H1 (cell line): ENCODE results near the gene NR3C1. TPM values are rescaled to one million over a fixed set of nuclear protein-coding genes. Genes with fewer than 3 reads are reported as not detected.

Source experiments
- CTCF ChIA-PET: fragments of 300-600 bp; sonication (Branson Sonifier 250); formaldehyde crosslinking; loops from one replicate; lab custom pipeline; 2021; ENCODE audit not compliant: partially characterized antibody; lab: Charles Lee
- POLR2A ChIA-PET: fragments of 300-600 bp; sonication (Branson Sonifier 250); formaldehyde crosslinking; loops from one replicate; lab custom pipeline; 2021; ENCODE audit warnings: inconsistent platforms; ENCODE audit not compliant: partially characterized antibody; lab: Charles Lee
- DNase-seq, 2 experiments: peaks; one replicate each; pipeline versions ENCODE4 v3.0.0 to v3.0.0-alpha.2; 2010 to 2022; ENCODE audit warnings: low spot score in 2 of 2, low read depth in 1 of 2, mixed read lengths in 1 of 2
- FAIRE-seq: peaks from 2 replicates; lab custom pipeline; 2011; peaks lifted over from hg19 to GRCh38; lab: Jason Lieb, UNC
- H2AFZ ChIP-seq: 2 replicates; pipeline ENCODE4 v1.8.1; 2012; ENCODE audit warnings: low read length, inconsistent platforms
- H2AK5ac ChIP-seq: 2 replicates; pipeline ENCODE4 v1.6.1; 2013; ENCODE audit warnings: low read depth, low read length
- H2BK120ac ChIP-seq: replicated peaks from 2 replicates; pipeline ENCODE3; 2013; ENCODE audit warnings: low read depth, low read length, inconsistent platforms
- H2BK12ac ChIP-seq: 2 replicates; pipeline ENCODE4 v1.6.1; 2013; ENCODE audit warnings: low read depth, low read length
- H2BK15ac ChIP-seq: 2 replicates; pipeline ENCODE4 v1.6.1; 2013; ENCODE audit warnings: low read length
- H2BK20ac ChIP-seq: 2 replicates; pipeline ENCODE4 v1.6.1; 2013; ENCODE audit warnings: low read length
- H2BK5ac ChIP-seq: 2 replicates; pipeline ENCODE4 v1.6.1; 2013; ENCODE audit warnings: low read depth, low read length
- H3K14ac ChIP-seq: 2 replicates; pipeline ENCODE4 v1.6.1; 2013; ENCODE audit warnings: inconsistent platforms; ENCODE audit not compliant: insufficient read length
- H3K18ac ChIP-seq: 2 replicates; pipeline ENCODE4 v1.6.1; 2013; ENCODE audit warnings: low read length; ENCODE audit errors: extremely low read depth
- H3K23ac ChIP-seq: 2 replicates; pipeline ENCODE4 v1.6.1; 2013; ENCODE audit warnings: inconsistent platforms; ENCODE audit not compliant: insufficient read length
- H3K23me2 ChIP-seq: 2 replicates; pipeline ENCODE4 v1.6.1; 2013; ENCODE audit warnings: low read depth, low read length
- H3K27ac ChIP-seq: 2 replicates; pipeline ENCODE4 v1.6.1; 2011; ENCODE audit warnings: low read depth, low read length, inconsistent platforms
- H3K27me3 ChIP-seq, 4 experiments: replicated peaks in 1 of 4; 1 replicate in 1 of 4; 2 replicates in 3 of 4; pipeline versions ENCODE4 v1.6.1 to v1.8.1; 2011 to 2013; ENCODE audit warnings: low read length in 3 of 4, mild to moderate bottlenecking in 3 of 4, inconsistent platforms in 2 of 4, mixed read lengths in 2 of 4, moderate library complexity in 1 of 4; ENCODE audit not compliant: control insufficient read depth in 3 of 4, insufficient read depth in 3 of 4; ENCODE audit errors: extremely low read depth in 1 of 4
- H3K36me3 ChIP-seq, 4 experiments: 2 replicates each; pipeline versions ENCODE4 v1.6.1 to v1.8.1; 2011 to 2013; ENCODE audit warnings: mild to moderate bottlenecking in 4 of 4, low read length in 3 of 4, moderate library complexity in 2 of 4, control low read depth in 1 of 4, inconsistent platforms in 1 of 4; ENCODE audit not compliant: insufficient read depth in 4 of 4, control insufficient read depth in 2 of 4
- H3K4ac ChIP-seq: replicated peaks from 2 replicates; pipeline ENCODE3; 2013; ENCODE audit warnings: low read length, low read depth, mixed read lengths, inconsistent platforms; ENCODE audit not compliant: insufficient read length
- H3K4me1 ChIP-seq, 4 experiments: replicated peaks in 1 of 4; 1 replicate in 1 of 4; 2 replicates in 3 of 4; pipeline versions ENCODE4 v1.6.1 to v1.8.1; 2011 to 2013; ENCODE audit warnings: low read length in 3 of 4, inconsistent platforms in 2 of 4, mixed read lengths in 1 of 4; ENCODE audit not compliant: insufficient read depth in 4 of 4, control insufficient read depth in 3 of 4
- H3K4me2 ChIP-seq, 2 experiments: 2 replicates each; pipeline versions ENCODE4 v1.6.1 to v1.8.1; 2011 to 2013; ENCODE audit warnings: low read depth in 2 of 2, low read length in 2 of 2, control low read depth in 1 of 2, inconsistent platforms in 1 of 2, mild to moderate bottlenecking in 1 of 2; ENCODE audit not compliant: insufficient read depth in 1 of 2
- H3K4me3 ChIP-seq, 4 experiments: fragments of 200-600, 300-600 bp in 1 of 4; sonication (generic), shearing (Covaris generic), sonication (Bioruptor Twin) in 1 of 4; 2 replicates each; pipeline versions ENCODE4 v1.5.1 to v1.8.1; 2011 to 2016; ENCODE audit warnings: low read length in 4 of 4, low read depth in 3 of 4, control low read depth in 2 of 4, inconsistent platforms in 2 of 4, mild to moderate bottlenecking in 2 of 4, mixed read lengths in 1 of 4, moderate library complexity in 1 of 4; ENCODE audit not compliant: insufficient read depth in 2 of 4; ENCODE audit errors: extremely low read depth in 1 of 4
- H3K56ac ChIP-seq: replicated peaks from 2 replicates; pipeline ENCODE3; 2013; ENCODE audit warnings: low read depth, mild to moderate bottlenecking, mixed read lengths, low read length, inconsistent platforms; ENCODE audit not compliant: insufficient read length
- H3K79me1 ChIP-seq: 2 replicates; pipeline ENCODE4 v1.6.1; 2013; ENCODE audit warnings: low read depth, low read length, control low read depth
- H3K79me2 ChIP-seq, 2 experiments: 2 replicates each; pipeline versions ENCODE4 v1.6.1 to v1.8.1; 2012 to 2013; ENCODE audit warnings: low read length in 2 of 2, mild to moderate bottlenecking in 2 of 2, inconsistent platforms in 1 of 2; ENCODE audit not compliant: insufficient read depth in 2 of 2, control insufficient read depth in 1 of 2
- H3K9ac ChIP-seq, 4 experiments: replicated peaks in 1 of 4; 1 replicate in 1 of 4; 2 replicates in 3 of 4; pipeline versions ENCODE4 v1.6.1 to v1.8.1; 2011 to 2013; ENCODE audit warnings: low read depth in 3 of 4, low read length in 3 of 4, control low read depth in 2 of 4, mild to moderate bottlenecking in 2 of 4, moderate library complexity in 2 of 4, inconsistent platforms in 1 of 4; ENCODE audit errors: extremely low read depth in 1 of 4
- H3K9me3 ChIP-seq, 2 experiments: 2 replicates each; pipeline versions ENCODE4 v1.6.1 to v1.8.1; 2012 to 2013; ENCODE audit warnings: mild to moderate bottlenecking in 2 of 2, moderate library complexity in 2 of 2, control low read depth in 1 of 2, inconsistent platforms in 1 of 2, low read depth in 1 of 2, low read length in 1 of 2, mixed read lengths in 1 of 2; ENCODE audit not compliant: insufficient read depth in 2 of 2
- H4K20me1 ChIP-seq, 2 experiments: replicated peaks in 1 of 2; 2 replicates each; pipeline versions ENCODE3 to v1.8.1; 2011 to 2013; ENCODE audit warnings: inconsistent platforms in 2 of 2, low read length in 2 of 2, mild to moderate bottlenecking in 1 of 2; ENCODE audit not compliant: insufficient read depth in 2 of 2, control insufficient read depth in 1 of 2
- H4K5ac ChIP-seq: 2 replicates; pipeline ENCODE4 v1.6.1; 2013; ENCODE audit warnings: low read length, low read depth, mixed read lengths, inconsistent platforms; ENCODE audit not compliant: insufficient read length
- H4K8ac ChIP-seq: 2 replicates; pipeline ENCODE4 v1.8.0; 2013; ENCODE audit warnings: mild to moderate bottlenecking, moderate library complexity, low read length, inconsistent platforms; ENCODE audit not compliant: insufficient read depth; ENCODE audit errors: extremely low read depth
- H4K91ac ChIP-seq: replicated peaks from 2 replicates; pipeline ENCODE3; 2013; ENCODE audit warnings: low read length, mixed read lengths, inconsistent platforms; ENCODE audit not compliant: insufficient read length
- ASH2L ChIP-seq: fragments of 200-600, 300-600 bp; sonication (generic); IDR thresholded peaks from one replicate; pipeline ENCODE4 v1.7.1; 2017; ENCODE audit warnings: low read length
- BACH1 ChIP-seq: IDR thresholded peaks from 2 replicates; pipeline ENCODE4 v1.6.1; 2012; ENCODE audit warnings: low read length, improper control_type of control experiment
- HDAC2 ChIP-seq, 2 experiments: fragments of 300-600 bp in 1 of 2; sonication (generic) in 1 of 2; IDR thresholded peaks; 2 replicates each; pipeline ENCODE4 v1.6.1; 2011 to 2012; ENCODE audit warnings: low read depth in 2 of 2, low read length in 2 of 2, mild to moderate bottlenecking in 2 of 2, moderate library complexity in 2 of 2, borderline replicate concordance in 1 of 2, inconsistent platforms in 1 of 2
- KDM1A ChIP-seq: fragments of 200-600, 300-600 bp; sonication (generic); IDR thresholded peaks from 2 replicates; pipeline ENCODE4 v1.7.1; 2016; ENCODE audit warnings: mild to moderate bottlenecking, low read length, borderline replicate concordance
- POLR2AphosphoS5 ChIP-seq: IDR thresholded peaks from 2 replicates; pipeline ENCODE4 v1.6.1; 2011; ENCODE audit warnings: low read depth, low read length
- RFX5 ChIP-seq: IDR thresholded peaks from 2 replicates; pipeline ENCODE4 v1.6.1; 2011; ENCODE audit warnings: low read depth, low read length, improper control_type of control experiment, borderline replicate concordance
- RNF2 ChIP-seq: fragments of 200-900, 300-1000 bp; sonication (generic); IDR thresholded peaks from 2 replicates; pipeline ENCODE4 v1.7.1; 2016; ENCODE audit warnings: borderline replicate concordance, low read depth, mild to moderate bottlenecking, antibody characterized with exemption, low read length; ENCODE audit not compliant: poor library complexity, severe bottlenecking; ENCODE audit errors: missing control alignments
- SP1 ChIP-seq: IDR thresholded peaks from 2 replicates; pipeline ENCODE4 v1.6.1; 2011; ENCODE audit warnings: low read depth, low read length
- SP2 ChIP-seq: IDR thresholded peaks from 2 replicates; pipeline ENCODE4 v1.6.1; 2012; ENCODE audit warnings: mild to moderate bottlenecking, low read length, inconsistent platforms
- SP4 ChIP-seq: IDR thresholded peaks from 2 replicates; pipeline ENCODE4 v1.6.1; 2012; ENCODE audit warnings: low read length, inconsistent platforms
- WGBS, 2 experiments: shearing (Covaris generic) in 1 of 2; methylation state at CpG; one replicate each; pipeline versions ENCODE4 v1.1.6 to v1.1.7; 2013 to 2015; ENCODE audit warnings: low lambda C conversion rate in 2 of 2, mixed read lengths in 2 of 2, inconsistent platforms in 1 of 2, low coverage in 1 of 2, missing lambda C conversion rate in 1 of 2; ENCODE audit not compliant: insufficient replicate concordance in 2 of 2, insufficient coverage in 1 of 2, insufficient read length in 1 of 2; ENCODE audit errors: extremely low coverage in 1 of 2, missing lambda C conversion rate in 1 of 2; 5-methylcytosine and 5-hydroxymethylcytosine counted together
- polyA plus RNA-seq, 7 experiments: library from polyadenylated mRNA; depleted of rRNA in 3 of 7; stranded (reverse) in 5 of 7; unstranded in 2 of 7; fragments of >200 nt in 5 of 7; fragments of 200-250 nt in 2 of 7; gene quantifications; 1 replicate in 5 of 7; 2 replicates in 1 of 7; 4 replicates in 1 of 7; pipeline versions ENCODE4 v1.2.1 to v1.2.3, GENCODE V29; 2011 to 2013; ENCODE audit warnings: missing spikeins in 2 of 7, mixed read lengths in 2 of 7
- total RNA-seq: library from RNA; stranded (reverse); fragmentation: NEBNext Ultra II Directional; extraction: Animal tissue kit (Norgen Biotek cat#: 25700); gene quantifications from 2 replicates; pipeline ENCODE4 v1.2.1, GENCODE V29; 2021

NR3C1 gene
- total and polyA plus RNA-seq, 2 of the 8 experiments (the other 6 are each of a cell fraction or from before 2014, with no cell fraction given), result 1.7 to 5.4 TPM

GRCh38 chr5:143234162-143234842 is 169.2 kb downstream of the NR3C1 start:
- no peak overlapping the region for H4K91ac ChIP-seq
- FAIRE-seq (no peak), DNase-seq (no peak)
- TF ChIP-seq RFX5 (no peak), SP4 (no peak), SP1 (no peak), ASH2L (no peak), KDM1A (no peak), BACH1 (no peak), SP2 (no peak), HDAC2 (IDR thresholded peaks at IDR 0.05; ENCODE audit: borderline replicate concordance in 1 of 2, low read depth in 2 of 2, low read length in 2 of 2) (no peak), POLR2AphosphoS5 (no peak), RNF2 (no peak)
- no peak overlapping the region for H2AFZ ChIP-seq
- H2BK15ac ChIP-seq, result no peak overlapping the region
- H4K5ac ChIP-seq, result no peak overlapping the region
- no peak overlapping the region for H3K4me2 ChIP-seq
- 81% methylated on average over 9 of the region's 9 CpGs; no CpG with 5 or more reads in 1 of the 2 experiments for WGBS, 2 experiments
- no peak overlapping the region for H3K18ac ChIP-seq
- no peaks in the 10 kb centered on the region for H3K79me1 ChIP-seq
- H3K4me1 ChIP-seq, result peaks cover 3 to 7% (median 3%) of the 10 kb centered on the region in 4 experiments; a peak in 5 of 7 replicates
- H3K27me3 ChIP-seq, result no peaks in the 10 kb centered on the region
- ChIA-PET POLR2A (no interaction called here), CTCF (interaction anchor here (1.2 to 1.6 kb wide), 2 partner anchors 20 to 169 kb away, joined by 3 read pairs; partner anchors contain the start of gene NR3C1)
- no peak overlapping the region for H3K4me3 ChIP-seq
- no peaks in the 10 kb centered on the region for H3K36me3 ChIP-seq
- no peak overlapping the region for H3K27ac ChIP-seq
- H3K9ac ChIP-seq, result no peak overlapping the region
- no peak overlapping the region for H3K14ac ChIP-seq
- no peak overlapping the region for H2BK120ac ChIP-seq
- H2BK12ac ChIP-seq, result no peak overlapping the region
- no peak overlapping the region for H2AK5ac ChIP-seq
- H3K23me2 ChIP-seq, result no peaks in the 10 kb centered on the region
- no peaks in the 10 kb centered on the region for H3K79me2 ChIP-seq
- H2BK5ac ChIP-seq, result no peak overlapping the region
- H3K9me3 ChIP-seq, result no peaks in the 10 kb centered on the region
- no peak overlapping the region for H2BK20ac ChIP-seq
- no peak overlapping the region for H3K23ac ChIP-seq
- no peak overlapping the region for H3K56ac ChIP-seq
- no peak overlapping the region for H4K8ac ChIP-seq
- H4K20me1 ChIP-seq, result no peaks in the 10 kb centered on the region
- H3K4ac ChIP-seq, result no peak overlapping the region
